Neural progenitor cell (in vitro differentiated cells): ENCODE measurements around the gene COX6B1.

ENCODE experiments used
- EZH2 ChIP-seq: fragments of 200-600 bp; sonication (generic); IDR thresholded peaks from 2 replicates; pipeline ENCODE4 v1.6.1; 2017; ENCODE audit warnings: antibody characterized with exemption, mild to moderate bottlenecking, moderate library complexity
- EZH2phosphoT487 ChIP-seq: fragments of 200-600 bp; sonication (generic); IDR thresholded peaks from 2 replicates; pipeline ENCODE4 v1.6.1; 2017; ENCODE audit warnings: antibody characterized with exemption
- TF ChIP-seq, protein P1 (sequence below): fragments of 200-600 bp; sonication (generic); IDR thresholded peaks from 2 replicates; pipeline ENCODE4 v1.5.1; 2017; ENCODE audit warnings: antibody characterized with exemption, mild to moderate bottlenecking

- TF ChIP-seq, protein P1, sequence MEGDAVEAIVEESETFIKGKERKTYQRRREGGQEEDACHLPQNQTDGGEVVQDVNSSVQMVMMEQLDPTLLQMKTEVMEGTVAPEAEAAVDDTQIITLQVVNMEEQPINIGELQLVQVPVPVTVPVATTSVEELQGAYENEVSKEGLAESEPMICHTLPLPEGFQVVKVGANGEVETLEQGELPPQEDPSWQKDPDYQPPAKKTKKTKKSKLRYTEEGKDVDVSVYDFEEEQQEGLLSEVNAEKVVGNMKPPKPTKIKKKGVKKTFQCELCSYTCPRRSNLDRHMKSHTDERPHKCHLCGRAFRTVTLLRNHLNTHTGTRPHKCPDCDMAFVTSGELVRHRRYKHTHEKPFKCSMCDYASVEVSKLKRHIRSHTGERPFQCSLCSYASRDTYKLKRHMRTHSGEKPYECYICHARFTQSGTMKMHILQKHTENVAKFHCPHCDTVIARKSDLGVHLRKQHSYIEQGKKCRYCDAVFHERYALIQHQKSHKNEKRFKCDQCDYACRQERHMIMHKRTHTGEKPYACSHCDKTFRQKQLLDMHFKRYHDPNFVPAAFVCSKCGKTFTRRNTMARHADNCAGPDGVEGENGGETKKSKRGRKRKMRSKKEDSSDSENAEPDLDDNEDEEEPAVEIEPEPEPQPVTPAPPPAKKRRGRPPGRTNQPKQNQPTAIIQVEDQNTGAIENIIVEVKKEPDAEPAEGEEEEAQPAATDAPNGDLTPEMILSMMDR: no peak
- TF ChIP-seq EZH2phosphoT487 (no peak), EZH2 (no peak)
Measured at GRCh38 chr19:35645680-35646511, 2.2 kb upstream of the COX6B1 start.
